Activated T-cell treated with anti-CD3 and anti-CD28 coated beads, Interleukin-2, amount 50 U/mL, for 24 hours (primary cell): Measurements from ENCODE around the gene SLC12A7.
"Not testable (repeated sequence)": the region's sequence is repeated elsewhere in the genome, so short reads cannot be mapped to it uniquely, and the experiment has no call there.

Experiments
- DNase-seq: peaks from one replicate; pipeline ENCODE4 v3.0.0-alpha.2; 2020
- H3K27ac Mint-ChIP-seq: 2 replicates; pipeline ENCODE4 v1.8.0; 2020; ENCODE audit warnings: mild to moderate bottlenecking, mixed read lengths
- H3K27me3 Mint-ChIP-seq: 2 replicates; pipeline ENCODE4 v1.8.0; 2020; ENCODE audit warnings: mixed read lengths
- H3K36me3 Mint-ChIP-seq: 2 replicates; pipeline ENCODE4 v1.8.0; 2020; ENCODE audit warnings: low read depth, mixed read lengths
- H3K4me1 Mint-ChIP-seq: 2 replicates; pipeline ENCODE4 v1.8.0; 2020; ENCODE audit warnings: low read depth, mixed read lengths
- H3K4me3 Mint-ChIP-seq: 2 replicates; pipeline ENCODE4 v1.8.0; 2020; ENCODE audit warnings: mild to moderate bottlenecking, moderate library complexity, mixed read lengths
- H3K9me3 Mint-ChIP-seq: 2 replicates; pipeline ENCODE4 v1.8.0; 2020; ENCODE audit warnings: mixed read lengths

SLC12A7 gene

GRCh38 chr5:1111727-1112289, at the start of gene SLC12A7:
SLC12A7 (minus strand) TSS chr5:1112063; CDS start chr5:1111991, 72 bp downstream.
- H3K27ac Mint-ChIP-seq, result peak within 1 kb of the TSS; percentile 93
- peaks cover 18% of the 10 kb centered on the region for H3K36me3 Mint-ChIP-seq
- peak; percentile 83 for DNase-seq
- H3K9me3 Mint-ChIP-seq, result no peaks in the 10 kb centered on the region
- H3K4me3 Mint-ChIP-seq, result peak within 1 kb of the TSS; percentile 88
- H3K4me1 Mint-ChIP-seq, result peaks cover 41% of the 10 kb centered on the region
- no peaks in the 10 kb centered on the region for H3K27me3 Mint-ChIP-seq

- H3K27me3 Mint-ChIP-seq, result peaks cover 45% of the 10 kb centered on the region
Measured at GRCh38 chr5:1161108-1161832, 49.4 kb upstream of the SLC12A7 start.

DNA sequence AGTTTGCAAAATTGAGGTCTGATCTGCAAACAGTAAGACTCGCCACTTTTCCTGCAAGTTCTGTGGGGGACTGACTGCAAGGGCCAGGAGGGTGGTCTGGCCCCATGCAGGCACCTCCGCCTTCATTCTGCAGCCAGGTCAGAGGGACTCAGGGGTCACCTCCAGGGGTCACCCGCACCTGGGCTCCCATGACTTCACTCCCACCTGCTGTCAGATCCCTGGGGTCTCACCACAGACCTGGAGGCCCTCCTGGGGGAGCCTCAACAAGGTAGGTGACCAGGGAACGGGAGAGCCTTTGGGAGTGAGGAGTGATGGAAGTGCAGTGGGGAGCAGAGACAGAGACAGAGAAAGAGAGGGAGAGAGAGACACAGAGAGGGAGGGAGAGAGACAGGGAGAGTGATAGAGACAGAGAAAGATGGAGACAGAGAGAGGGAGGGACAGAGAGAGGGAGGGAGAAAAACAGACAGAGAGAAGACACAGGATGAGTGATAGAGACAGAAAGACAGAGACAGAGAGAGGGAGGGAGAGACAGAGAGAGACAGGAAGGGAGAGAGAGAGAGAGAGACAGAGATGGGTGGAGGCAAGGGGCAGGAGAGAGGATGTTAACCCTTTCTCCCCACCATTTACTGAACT, 48.0 kb upstream of the SLC12A7 start:
- peaks cover 48% of the 10 kb centered on the region for H3K27me3 Mint-ChIP-seq
- no peak for DNase-seq

More at GRCh38 chr5:1161108-1161832, 49.4 kb upstream of the SLC12A7 start:
- no peak for DNase-seq
- no peak overlapping the region for H3K4me3 Mint-ChIP-seq
- peaks cover 6% of the 10 kb centered on the region for H3K9me3 Mint-ChIP-seq
- H3K4me1 Mint-ChIP-seq, result no peaks in the 10 kb centered on the region
- no peaks in the 10 kb centered on the region for H3K36me3 Mint-ChIP-seq
- H3K27ac Mint-ChIP-seq, result no peak overlapping the region

DNA sequence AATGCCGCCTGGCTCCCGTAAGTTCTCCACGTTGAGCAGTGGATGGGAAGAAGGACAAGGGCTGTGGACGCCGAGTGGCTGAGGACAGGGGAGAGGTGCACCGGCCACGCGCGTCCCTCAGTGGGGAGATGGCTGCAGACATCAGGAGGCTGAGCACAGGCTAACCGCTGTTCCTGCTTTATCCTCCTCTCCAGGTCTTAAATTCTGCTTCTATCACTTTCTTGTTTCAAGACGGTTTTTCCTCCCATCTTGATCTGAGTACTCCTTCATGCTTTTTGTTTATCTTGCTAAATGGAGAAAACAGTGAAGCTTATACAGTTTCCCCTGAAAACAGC, 47.4 kb upstream of the SLC12A7 start:
- Mint-ChIP-seq H3K27me3 (peaks cover 46% of the 10 kb centered on the region), H3K4me1 (peaks cover 3% of the 10 kb centered on the region), H3K4me3 (no peak overlapping the region), H3K9me3 (peaks cover 6% of the 10 kb centered on the region), H3K36me3 (no peaks in the 10 kb centered on the region), H3K27ac (no peak overlapping the region)
- no peak for DNase-seq

More for the DNA sequence above, 48.0 kb upstream of the SLC12A7 start:
- Mint-ChIP-seq H3K27ac (no peak overlapping the region), H3K4me3 (no peak overlapping the region), H3K4me1 (no peaks in the 10 kb centered on the region), H3K36me3 (no peaks in the 10 kb centered on the region), H3K9me3 (peaks cover 6% of the 10 kb centered on the region)

DNA sequence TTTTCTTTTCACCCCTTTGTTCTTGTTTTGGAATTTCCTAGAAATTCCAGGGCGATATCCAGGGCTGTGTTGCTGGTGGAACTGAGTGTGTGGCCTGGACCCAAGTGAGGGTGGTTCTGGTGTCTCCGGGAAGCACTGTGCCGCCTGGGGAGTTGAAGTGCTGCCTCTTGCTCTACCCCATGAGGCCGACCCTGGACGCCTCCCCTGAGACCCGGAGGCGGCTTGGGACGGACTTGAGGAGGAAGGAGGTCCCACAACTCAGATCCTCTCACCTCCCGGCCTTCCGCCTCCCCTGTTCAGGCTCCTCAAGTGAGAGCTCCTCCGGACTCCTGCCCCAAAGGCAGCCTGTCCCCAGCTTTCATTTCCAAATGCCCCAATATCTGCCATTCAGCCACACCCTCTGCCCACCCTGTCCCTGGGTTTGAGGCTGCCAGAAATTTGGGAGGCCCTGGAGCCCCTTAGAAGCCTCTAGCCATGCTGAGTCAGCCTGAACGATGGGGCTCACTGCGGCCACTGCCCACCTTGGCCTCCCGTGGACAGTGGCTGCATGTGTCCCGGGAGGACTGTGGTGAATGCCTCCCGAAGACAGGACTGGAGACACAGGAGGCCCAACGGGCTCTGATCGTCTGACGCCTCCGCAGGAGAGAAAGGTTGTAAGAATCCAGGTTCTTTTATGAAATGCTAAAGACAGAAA, 46.9 kb upstream of the SLC12A7 start:
- Mint-ChIP-seq H3K27me3 (peaks cover 51% of the 10 kb centered on the region), H3K9me3 (peaks cover 6% of the 10 kb centered on the region), H3K4me3 (no peak overlapping the region), H3K27ac (no peak overlapping the region), H3K4me1 (peaks cover 6% of the 10 kb centered on the region), H3K36me3 (no peaks in the 10 kb centered on the region)
- no peak for DNase-seq

DNA sequence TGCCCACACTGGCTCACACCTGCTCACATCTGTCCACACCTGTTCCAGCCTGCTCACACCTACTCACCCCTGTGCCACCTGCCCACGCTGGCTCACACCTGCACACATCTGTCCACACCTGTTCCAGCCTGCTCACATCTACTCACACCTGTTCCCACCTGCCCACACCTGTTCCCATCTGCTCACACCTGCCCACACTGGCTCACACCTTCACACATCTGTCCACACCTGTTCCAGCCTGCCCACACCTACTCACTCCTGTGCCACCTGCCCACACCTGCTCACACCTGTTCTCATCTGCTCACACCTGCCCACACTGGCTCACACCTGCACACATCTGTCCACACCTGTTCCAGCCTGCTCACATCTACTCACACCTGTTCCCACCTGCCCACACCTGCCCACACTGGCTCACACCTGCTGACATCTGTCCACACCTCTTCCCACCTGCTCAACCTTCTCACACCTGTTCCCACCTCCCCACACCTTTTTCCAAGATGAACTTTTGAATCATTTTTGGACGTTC, 45.7 kb upstream of the SLC12A7 start:
- not testable (repeated sequence) for H3K36me3 Mint-ChIP-seq, H3K27ac Mint-ChIP-seq, DNase-seq, H3K4me3 Mint-ChIP-seq, H3K9me3 Mint-ChIP-seq
- Mint-ChIP-seq H3K4me1 (peaks cover 11% of the 10 kb centered on the region), H3K27me3 (peaks cover 61% of the 10 kb centered on the region)

- no peak overlapping the region for H3K4me3 Mint-ChIP-seq
- no peak overlapping the region for H3K27ac Mint-ChIP-seq
- H3K36me3 Mint-ChIP-seq, result no peaks in the 10 kb centered on the region
- peaks cover 16% of the 10 kb centered on the region for H3K4me1 Mint-ChIP-seq
- peaks cover 6% of the 10 kb centered on the region for H3K9me3 Mint-ChIP-seq
- peaks cover 67% of the 10 kb centered on the region for H3K27me3 Mint-ChIP-seq
- no peak for DNase-seq
Measured at GRCh38 chr5:1156754-1157460, 45.0 kb upstream of the SLC12A7 start.

DNA sequence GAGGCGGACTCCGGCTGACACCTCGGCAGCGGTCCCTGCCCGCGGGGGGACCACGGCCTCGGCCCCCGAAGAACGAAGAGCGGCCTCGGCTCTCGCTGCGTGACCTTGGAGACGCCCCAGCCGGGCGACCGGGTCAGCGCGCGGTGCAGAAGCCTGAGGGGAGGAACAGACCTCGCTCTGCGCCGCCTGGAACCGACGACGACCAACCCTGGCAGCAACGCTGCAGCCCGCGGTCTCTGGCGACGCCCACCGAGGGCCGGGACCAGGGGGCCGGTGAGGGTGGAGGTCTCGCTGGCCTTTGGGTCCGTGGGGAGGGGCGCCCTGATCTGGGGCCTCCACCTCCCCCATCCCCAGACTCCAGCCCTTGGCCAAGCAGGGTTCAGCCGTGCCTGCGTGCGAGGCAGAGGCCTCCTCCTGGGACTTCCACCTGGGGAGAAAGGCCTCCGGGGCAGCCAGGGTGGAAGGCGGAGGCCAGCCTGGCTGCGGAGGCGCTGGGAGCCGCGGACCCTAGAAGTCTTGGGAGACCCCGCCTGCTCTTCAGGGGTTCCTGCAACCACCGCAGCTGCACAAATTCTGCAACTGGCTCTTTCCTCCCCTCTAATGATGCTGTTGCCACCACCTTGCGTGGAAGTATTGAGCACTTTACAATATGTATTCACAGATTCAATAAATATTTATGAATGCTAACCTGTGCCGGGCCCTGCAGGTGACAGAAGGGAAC, 44.3 kb upstream of the SLC12A7 start:
- Mint-ChIP-seq H3K27ac (no peak overlapping the region), H3K27me3 (peaks cover 69% of the 10 kb centered on the region), H3K36me3 (no peaks in the 10 kb centered on the region), H3K4me1 (peaks cover 16% of the 10 kb centered on the region), H3K4me3 (no peak overlapping the region), H3K9me3 (peaks cover 6% of the 10 kb centered on the region)
- DNase-seq, result no peak

DNA sequence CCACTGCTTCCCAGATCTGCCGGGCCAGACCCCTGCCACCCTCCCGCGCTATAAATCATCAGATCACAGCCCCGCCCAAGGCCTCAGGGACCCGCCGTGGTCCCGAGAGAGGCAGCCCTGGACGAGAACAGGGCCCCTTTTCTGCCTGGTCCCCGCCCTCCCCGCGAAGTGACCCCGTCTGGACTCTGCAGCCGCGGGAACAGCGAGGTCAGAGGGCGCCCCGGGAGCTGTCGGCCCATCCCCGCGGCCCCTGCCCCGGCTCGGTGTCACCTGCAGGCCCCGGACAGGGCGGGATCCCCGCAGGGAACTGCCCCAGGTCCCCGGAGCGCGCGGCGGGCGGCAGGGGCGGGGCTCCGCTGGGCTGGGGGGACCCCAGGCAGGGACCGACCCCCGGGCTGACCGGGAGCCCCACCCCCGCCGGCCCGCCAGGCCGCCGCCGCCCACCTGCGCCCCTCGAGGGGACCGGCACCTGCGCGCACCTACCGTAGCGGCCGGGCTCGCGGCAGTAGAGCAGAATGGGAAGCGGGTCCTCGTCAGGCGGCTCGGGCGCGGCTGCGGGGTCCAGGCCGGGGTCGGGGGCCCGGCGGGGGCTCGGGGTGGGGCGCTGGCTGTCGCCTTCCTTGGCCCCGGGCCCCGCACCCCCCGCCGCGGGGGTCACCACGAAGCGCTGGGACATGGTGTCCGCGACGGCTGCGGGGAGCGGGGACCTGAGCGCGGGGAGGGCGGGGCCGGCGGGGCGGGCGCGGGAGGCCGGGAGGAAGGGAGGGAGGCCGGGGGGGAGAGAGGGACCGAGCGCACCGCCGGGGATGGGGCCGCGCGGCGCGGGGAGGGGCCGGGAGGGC, 43.5 kb upstream of the SLC12A7 start:
- Mint-ChIP-seq H3K27ac (no peak overlapping the region), H3K27me3 (peaks cover 72% of the 10 kb centered on the region), H3K4me1 (peaks cover 16% of the 10 kb centered on the region), H3K36me3 (no peaks in the 10 kb centered on the region), H3K4me3 (no peak overlapping the region), H3K9me3 (peaks cover 6% of the 10 kb centered on the region)
- no peak for DNase-seq

- Mint-ChIP-seq H3K27me3 (peaks cover 53% of the 10 kb centered on the region), H3K36me3 (no peaks in the 10 kb centered on the region), H3K27ac (peak overlapping the region; percentile 14), H3K4me1 (peaks cover 16% of the 10 kb centered on the region), H3K4me3 (no peak overlapping the region), H3K9me3 (peaks cover 6% of the 10 kb centered on the region)
- no peak for DNase-seq
Measured at GRCh38 chr5:1153428-1153827, 41.6 kb upstream of the SLC12A7 start.

DNA sequence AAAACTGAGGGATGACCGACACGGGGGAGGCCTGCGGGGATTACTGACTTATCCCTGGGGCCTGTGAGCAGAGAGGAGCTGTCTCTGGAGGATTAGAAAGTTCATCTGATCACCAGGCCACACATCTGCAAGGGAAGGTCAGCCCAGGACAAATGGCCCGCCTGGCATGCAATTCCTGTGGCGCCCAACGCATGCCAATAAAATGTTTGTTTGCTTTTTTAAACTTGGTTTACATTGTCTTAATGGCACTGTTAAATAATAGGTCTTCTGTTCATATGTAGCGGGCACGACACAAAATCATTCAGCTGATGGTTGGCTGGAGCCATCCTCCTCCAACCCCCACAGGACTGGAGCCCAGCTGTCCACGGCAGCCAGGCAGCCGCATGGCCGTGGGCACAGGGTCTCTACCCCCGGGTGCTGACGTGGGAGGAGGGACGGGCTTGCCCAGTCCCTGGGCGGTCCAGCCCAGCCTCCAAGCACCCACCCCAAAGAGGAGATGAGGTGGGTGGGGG, 41.0 kb upstream of the SLC12A7 start:
- Mint-ChIP-seq H3K27ac (no peak overlapping the region), H3K9me3 (peaks cover 6% of the 10 kb centered on the region), H3K27me3 (peaks cover 47% of the 10 kb centered on the region), H3K36me3 (no peaks in the 10 kb centered on the region), H3K4me3 (no peak overlapping the region), H3K4me1 (peaks cover 16% of the 10 kb centered on the region)
- no peak for DNase-seq

DNA sequence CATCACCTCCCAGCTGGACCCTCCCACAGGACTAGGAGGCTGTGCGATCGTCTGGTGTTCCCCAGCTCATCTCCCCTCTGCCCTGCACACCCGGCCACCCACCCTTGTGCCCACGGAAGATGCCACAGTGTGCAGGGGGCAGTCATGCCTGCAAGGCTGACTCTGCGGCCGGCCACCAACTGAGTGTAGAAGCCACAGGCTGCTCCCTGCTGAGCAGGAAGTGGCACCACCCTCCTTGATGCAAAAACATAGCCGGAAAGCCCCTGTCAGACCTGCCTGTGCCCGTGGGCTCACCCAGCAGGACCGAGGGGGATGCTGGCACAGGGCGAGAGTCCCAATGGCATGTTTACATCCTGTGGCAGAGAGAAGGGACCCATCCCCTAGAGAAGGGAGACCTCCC, 40.3 kb upstream of the SLC12A7 start:
- Mint-ChIP-seq H3K36me3 (no peaks in the 10 kb centered on the region), H3K27me3 (peaks cover 41% of the 10 kb centered on the region), H3K27ac (no peak overlapping the region), H3K9me3 (peaks cover 1% of the 10 kb centered on the region), H3K4me1 (peaks cover 16% of the 10 kb centered on the region), H3K4me3 (no peak overlapping the region)
- DNase-seq, result no peak

- H3K27ac Mint-ChIP-seq, result no peak overlapping the region
- DNase-seq, result no peak
- no peaks in the 10 kb centered on the region for H3K9me3 Mint-ChIP-seq
- no peak overlapping the region for H3K4me3 Mint-ChIP-seq
- peaks cover 35% of the 10 kb centered on the region for H3K27me3 Mint-ChIP-seq
- H3K4me1 Mint-ChIP-seq, result peaks cover 16% of the 10 kb centered on the region
- no peaks in the 10 kb centered on the region for H3K36me3 Mint-ChIP-seq
Measured at GRCh38 chr5:1151316-1151715, 39.5 kb upstream of the SLC12A7 start.
